ENCODE data around the gene OR6S1. TPM values are rescaled to one million over a fixed set of nuclear protein-coding genes. Genes with fewer than 3 reads are reported as not detected.

OR6S1 gene
- total RNA-seq, 1 donor: not detected

DNA sequence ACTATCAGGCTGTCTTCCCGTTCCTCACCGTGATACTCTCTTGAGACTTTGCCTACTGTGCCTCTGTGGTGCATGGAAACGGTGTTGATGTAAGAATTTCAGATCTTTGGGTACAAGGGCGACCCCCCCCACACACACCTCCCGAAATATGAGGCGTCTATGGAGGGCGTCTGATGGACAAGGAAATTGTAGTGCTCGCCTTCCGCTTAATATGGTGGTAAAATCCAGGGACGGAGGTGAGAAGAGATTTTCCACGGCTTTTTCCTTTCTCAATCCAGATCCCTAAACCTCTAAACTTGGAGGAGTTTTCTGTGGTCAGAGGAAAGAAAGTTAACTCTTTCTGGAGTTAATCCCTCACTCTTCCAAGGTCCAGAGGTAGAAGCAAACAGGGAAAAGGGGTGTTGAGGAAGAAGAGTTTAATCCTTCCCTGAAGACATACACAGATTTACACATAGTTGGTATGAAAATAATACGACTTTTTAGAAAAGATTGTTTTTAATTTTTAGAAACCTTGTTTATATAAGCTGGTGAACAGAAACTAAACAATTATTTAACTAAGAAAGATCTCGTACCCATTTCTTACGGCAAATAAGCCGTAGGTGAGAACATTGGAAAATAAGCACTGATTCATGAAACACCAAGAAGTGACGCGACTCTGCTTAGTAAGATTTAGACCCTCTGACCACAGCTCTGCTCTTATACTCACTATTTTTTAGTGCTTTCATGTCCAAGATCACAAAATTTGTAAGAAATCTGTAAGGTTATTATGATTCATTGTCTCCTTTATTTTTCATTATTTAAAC lies 27.3 kb downstream of the OR6S1 start:
- DNase-seq (ENCODE audit: low read depth): peak; percentile 25
- TF ChIP-seq, protein P1, sequence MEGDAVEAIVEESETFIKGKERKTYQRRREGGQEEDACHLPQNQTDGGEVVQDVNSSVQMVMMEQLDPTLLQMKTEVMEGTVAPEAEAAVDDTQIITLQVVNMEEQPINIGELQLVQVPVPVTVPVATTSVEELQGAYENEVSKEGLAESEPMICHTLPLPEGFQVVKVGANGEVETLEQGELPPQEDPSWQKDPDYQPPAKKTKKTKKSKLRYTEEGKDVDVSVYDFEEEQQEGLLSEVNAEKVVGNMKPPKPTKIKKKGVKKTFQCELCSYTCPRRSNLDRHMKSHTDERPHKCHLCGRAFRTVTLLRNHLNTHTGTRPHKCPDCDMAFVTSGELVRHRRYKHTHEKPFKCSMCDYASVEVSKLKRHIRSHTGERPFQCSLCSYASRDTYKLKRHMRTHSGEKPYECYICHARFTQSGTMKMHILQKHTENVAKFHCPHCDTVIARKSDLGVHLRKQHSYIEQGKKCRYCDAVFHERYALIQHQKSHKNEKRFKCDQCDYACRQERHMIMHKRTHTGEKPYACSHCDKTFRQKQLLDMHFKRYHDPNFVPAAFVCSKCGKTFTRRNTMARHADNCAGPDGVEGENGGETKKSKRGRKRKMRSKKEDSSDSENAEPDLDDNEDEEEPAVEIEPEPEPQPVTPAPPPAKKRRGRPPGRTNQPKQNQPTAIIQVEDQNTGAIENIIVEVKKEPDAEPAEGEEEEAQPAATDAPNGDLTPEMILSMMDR (IDR thresholded peaks at IDR 0.05; ENCODE audit: insufficient read depth, low read length): no peak
- peak overlapping the region; percentile 71 for H3K4me3 ChIP-seq (ENCODE audit: low read depth, low read length)

DNA sequence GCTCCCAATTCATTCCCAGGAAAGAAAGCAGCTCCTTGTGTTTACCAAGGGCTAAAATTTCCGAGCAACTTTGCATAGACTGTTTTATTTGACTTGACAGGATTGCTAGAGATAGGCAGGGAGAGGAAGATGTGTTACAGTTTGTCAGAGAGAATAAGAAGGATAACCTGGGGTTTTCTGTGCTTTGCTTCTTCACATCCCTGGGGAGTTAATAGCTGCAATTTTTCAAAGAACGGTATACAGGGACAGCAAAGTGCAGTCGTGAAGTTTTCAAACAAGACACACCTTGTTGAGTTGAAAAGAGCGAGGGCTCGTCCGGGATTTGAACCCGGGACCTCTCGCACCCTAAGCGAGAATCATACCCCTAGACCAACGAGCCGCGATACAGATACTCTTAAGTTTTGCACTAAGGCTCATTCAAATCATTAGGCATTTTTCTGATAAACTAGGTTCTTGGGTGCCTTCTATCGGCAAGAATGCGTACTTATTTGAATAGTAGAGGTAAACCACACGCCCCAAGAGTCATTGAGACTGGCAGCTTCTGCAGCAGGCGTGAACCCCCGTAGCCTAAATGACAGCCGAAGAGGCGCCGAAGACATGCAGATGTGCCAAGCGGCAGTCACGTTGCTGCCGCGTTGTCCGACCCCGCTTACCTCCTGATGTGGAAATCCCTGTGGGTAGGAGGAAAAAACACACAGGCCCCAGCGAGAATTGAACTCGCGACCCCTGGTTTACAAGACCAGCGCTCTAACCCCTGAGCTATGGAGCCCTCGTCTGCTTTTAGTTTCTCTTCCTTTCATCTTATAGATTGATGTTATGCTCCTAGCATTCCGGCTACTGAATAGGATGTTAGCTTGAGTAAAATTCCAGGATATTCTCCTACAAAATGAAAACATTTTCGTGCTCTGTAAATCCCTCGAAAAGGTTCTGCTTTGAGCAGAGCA lies 28.1 kb downstream of the OR6S1 start:
- H3K4me3 ChIP-seq (ENCODE audit: low read depth, low read length): peak overlapping the region; percentile 71
- TF ChIP-seq, protein P1 (IDR thresholded peaks at IDR 0.05; ENCODE audit: insufficient read depth, low read length): peak; percentile 76

DNA sequence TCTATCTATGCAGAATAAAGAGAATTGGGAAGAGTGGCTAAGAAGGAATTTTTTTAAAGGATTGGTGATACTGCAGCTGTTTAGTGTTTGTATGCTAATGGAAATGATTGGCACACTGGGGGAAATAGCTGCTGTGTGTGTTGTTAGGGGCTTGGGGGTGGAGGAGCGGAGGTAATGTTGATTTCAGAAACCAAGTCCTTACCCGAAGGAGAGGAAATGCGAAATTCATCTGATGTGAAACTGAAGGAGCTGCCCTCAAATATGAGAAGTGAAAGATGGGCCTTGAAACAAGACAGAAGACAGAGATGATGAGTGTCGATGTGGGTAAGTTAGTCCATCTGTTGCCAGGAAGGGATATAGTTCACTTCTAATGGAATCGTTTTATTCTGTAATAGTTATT lies 29.1 kb downstream of the OR6S1 start:
- no peak overlapping the region for H3K4me3 ChIP-seq (ENCODE audit: low read depth, low read length)
- TF ChIP-seq, protein P1 (IDR thresholded peaks at IDR 0.05; ENCODE audit: insufficient read depth, low read length): no peak
- DNase-seq (ENCODE audit: low read depth): no peak

More for the DNA sequence above, 28.1 kb downstream of the OR6S1 start:
- peak; percentile 99 for DNase-seq (ENCODE audit: low read depth)

DNA sequence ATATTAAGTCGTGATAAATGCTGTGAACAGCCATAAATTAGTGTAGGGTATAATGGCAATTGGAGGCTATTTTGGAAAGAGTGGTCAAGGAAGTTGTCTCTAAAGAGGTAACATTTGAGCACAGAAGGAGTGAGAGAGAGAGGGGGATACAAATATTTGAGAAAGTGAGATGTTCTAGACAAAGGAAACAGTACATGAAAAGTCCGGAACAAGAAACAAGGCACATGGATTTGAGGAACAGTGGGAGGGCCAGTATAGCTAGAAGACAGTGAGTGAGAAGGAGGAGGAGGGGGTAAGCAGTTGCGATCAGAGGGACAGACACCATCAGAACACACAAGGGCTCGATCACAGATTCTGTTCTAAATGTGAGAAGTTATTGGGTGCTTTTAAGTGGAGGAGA lies 30.2 kb downstream of the OR6S1 start:
- DNase-seq (ENCODE audit: low read depth): no peak
- no peak overlapping the region for H3K4me3 ChIP-seq (ENCODE audit: low read depth, low read length)
- TF ChIP-seq, protein P1 (IDR thresholded peaks at IDR 0.05; ENCODE audit: insufficient read depth, low read length): no peak

DNA sequence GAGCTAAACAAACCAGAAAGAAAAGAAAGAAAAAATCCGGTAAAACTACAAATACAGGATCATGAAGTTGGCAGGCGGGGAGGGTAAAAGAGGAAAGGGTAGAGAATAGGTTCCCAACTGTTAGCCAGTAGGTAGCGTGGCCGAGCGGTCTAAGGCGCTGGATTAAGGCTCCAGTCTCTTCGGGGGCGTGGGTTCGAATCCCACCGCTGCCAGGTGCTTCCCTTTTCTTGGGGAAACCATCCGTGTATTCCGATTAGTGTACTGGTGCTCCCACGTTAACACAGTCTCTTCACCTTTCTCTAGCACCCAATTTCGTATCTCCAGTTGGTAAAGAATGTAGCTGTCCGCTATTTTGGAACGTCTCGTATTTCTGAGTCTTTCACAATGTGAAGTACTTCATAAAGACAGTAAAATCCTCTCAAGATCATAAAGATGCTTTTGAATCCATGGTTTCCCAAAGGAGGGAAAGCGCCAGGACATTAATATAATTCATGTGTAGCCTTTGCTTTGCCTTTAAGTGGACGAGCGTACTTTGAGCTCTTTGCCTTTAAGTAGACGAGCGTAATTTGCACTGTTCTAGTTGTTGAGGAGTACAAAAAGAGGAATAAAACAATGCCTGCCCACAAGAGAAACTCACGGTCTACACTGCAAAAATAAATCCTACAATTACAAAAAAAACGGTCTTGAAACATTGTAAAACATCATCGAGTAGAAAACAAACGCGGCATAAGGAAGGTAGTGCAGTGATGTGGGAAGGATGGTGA lies 31.3 kb downstream of the OR6S1 start:
- H3K4me3 ChIP-seq (ENCODE audit: low read depth, low read length): peak overlapping the region; percentile 91
- DNase-seq (ENCODE audit: low read depth): peak; percentile 87
- TF ChIP-seq, protein P1 (IDR thresholded peaks at IDR 0.05; ENCODE audit: insufficient read depth, low read length): no peak
